HepG2 (cell line): ENCODE measurements around the gene TTPAL. TPM values are rescaled to one million over a fixed set of nuclear protein-coding genes. Genes with fewer than 3 reads are reported as not detected.
A peak's percentile ranks its signal among the peaks of the same experiment; 100 is the strongest.

Source experiments
- CEBPG ChIP-seq: IDR thresholded peaks from 2 replicates; pipeline ENCODE4 v1.6.1; 2016
- MAFK ChIP-seq, 2 experiments: IDR thresholded peaks in 1 of 2; conservative IDR thresholded peaks in 1 of 2; 2 replicates each; pipeline ENCODE4 v1.6.1; 2011; ENCODE audit warnings: improper control_type of control experiment in 2 of 2, low read length in 2 of 2
- NR2C2 ChIP-seq: sonication (generic); formaldehyde crosslinking; IDR thresholded peaks from 2 replicates; pipeline ENCODE4 v1.4.0; 2020; ENCODE audit warnings: missing genetic modification reagents, mild to moderate bottlenecking, moderate library complexity, borderline replicate concordance
- NR2F6 ChIP-seq, 2 experiments: IDR thresholded peaks; 2 replicates each; pipeline ENCODE4 v1.6.1; 2016; ENCODE audit warnings: antibody characterized with exemption in 1 of 2, mild to moderate bottlenecking in 1 of 2
- RELA ChIP-seq: sonication (generic); formaldehyde crosslinking; IDR thresholded peaks from 2 replicates; pipeline ENCODE4 v1.4.0; 2020; ENCODE audit warnings: missing genetic modification reagents
- RORA ChIP-seq: sonication (generic); formaldehyde crosslinking; IDR thresholded peaks from 2 replicates; pipeline ENCODE4 v1.5.0; 2020; ENCODE audit warnings: mild to moderate bottlenecking, missing genetic modification reagents, moderate library complexity
- ZHX1 ChIP-seq: sonication (generic); formaldehyde crosslinking; IDR thresholded peaks from 2 replicates; pipeline ENCODE4 v1.8.1; 2022; ENCODE audit warnings: low read depth, mild to moderate bottlenecking, missing genetic modification reagents
- ZNF180 ChIP-seq: sonication (generic); formaldehyde crosslinking; IDR thresholded peaks from 2 replicates; pipeline ENCODE4 v1.4.0; 2020; ENCODE audit warnings: low read depth, missing genetic modification reagents, borderline replicate concordance
- ZNF3 ChIP-seq: IDR thresholded peaks from 2 replicates; pipeline ENCODE4 v1.7.0; 2017; ENCODE audit warnings: inconsistent platforms
- ZNF337 ChIP-seq: sonication (generic); formaldehyde crosslinking; IDR thresholded peaks from 2 replicates; pipeline ENCODE4 v1.5.1; 2020; ENCODE audit warnings: missing genetic modification reagents, low read depth, mild to moderate bottlenecking, borderline replicate concordance
- ZNF414 ChIP-seq: sonication (generic); formaldehyde crosslinking; IDR thresholded peaks from 2 replicates; pipeline ENCODE4 v1.5.0; 2020; ENCODE audit warnings: missing genetic modification reagents
- ZNF432 ChIP-seq: sonication (generic); formaldehyde crosslinking; IDR thresholded peaks from 2 replicates; pipeline ENCODE4 v1.5.0; 2020; ENCODE audit warnings: missing genetic modification reagents, mild to moderate bottlenecking, borderline replicate concordance
- ZNF589 ChIP-seq: sonication (generic); formaldehyde crosslinking; conservative IDR thresholded peaks from 2 replicates; pipeline ENCODE4 v1.8.0; 2022; ENCODE audit warnings: mild to moderate bottlenecking, moderate library complexity, missing genetic modification reagents
- polyA plus RNA-seq, 8 experiments: library from polyadenylated mRNA; depleted of rRNA in 3 of 8; stranded (reverse) in 7 of 8; unstranded in 1 of 8; fragments of >200 nt; fragmentation: Illumina TruSeq in 4 of 8; extraction: Trizol in 4 of 8; gene quantifications; 2 replicates each; pipeline versions ENCODE4 v1.2.1 to v1.2.3, GENCODE V29; 2011 to 2016; ENCODE audit warnings: low read depth in 4 of 8, missing spikeins in 1 of 8, mixed read lengths in 1 of 8; ENCODE audit not compliant: insufficient read depth in 1 of 8
- total RNA-seq, 5 experiments: library from RNA; depleted of rRNA; stranded (reverse); fragments of >200 nt; fragmentation: Illumina TruSeq; extraction: Trizol; gene quantifications; 2 replicates each; pipeline ENCODE4 v1.2.3, GENCODE V29; 2016; ENCODE audit warnings: low read depth in 1 of 5
- TF ChIP-seq, protein P1 (sequence below): sonication (generic); formaldehyde crosslinking; IDR thresholded peaks from 2 replicates; pipeline ENCODE4 v1.4.0; 2020; ENCODE audit warnings: missing genetic modification reagents, mild to moderate bottlenecking, borderline replicate concordance
- TF ChIP-seq, protein P2 (sequence below): sonication (generic); formaldehyde crosslinking; IDR thresholded peaks from 2 replicates; pipeline ENCODE4 v1.5.0; 2020; ENCODE audit warnings: mild to moderate bottlenecking, missing genetic modification reagents
- TF ChIP-seq, protein P3 (sequence below), 2 experiments: sonication (generic) in 1 of 2; formaldehyde crosslinking in 1 of 2; IDR thresholded peaks; 2 replicates each; pipeline versions ENCODE4 v1.5.1 to v1.6.1; 2011 to 2020; ENCODE audit warnings: borderline replicate concordance in 1 of 2, low read depth in 1 of 2, low read length in 1 of 2, mild to moderate bottlenecking in 1 of 2, missing genetic modification reagents in 1 of 2, moderate library complexity in 1 of 2

TTPAL gene
- total and polyA plus RNA-seq, 2 of the 13 experiments (the other 11 are each of a cell fraction or from before 2014, with no cell fraction given): 4.3 to 18.8 TPM

GRCh38 chr20:44467289-44467883 is 8.3 kb upstream of the TTPAL start (continued):
- TF ChIP-seq, protein P1, sequence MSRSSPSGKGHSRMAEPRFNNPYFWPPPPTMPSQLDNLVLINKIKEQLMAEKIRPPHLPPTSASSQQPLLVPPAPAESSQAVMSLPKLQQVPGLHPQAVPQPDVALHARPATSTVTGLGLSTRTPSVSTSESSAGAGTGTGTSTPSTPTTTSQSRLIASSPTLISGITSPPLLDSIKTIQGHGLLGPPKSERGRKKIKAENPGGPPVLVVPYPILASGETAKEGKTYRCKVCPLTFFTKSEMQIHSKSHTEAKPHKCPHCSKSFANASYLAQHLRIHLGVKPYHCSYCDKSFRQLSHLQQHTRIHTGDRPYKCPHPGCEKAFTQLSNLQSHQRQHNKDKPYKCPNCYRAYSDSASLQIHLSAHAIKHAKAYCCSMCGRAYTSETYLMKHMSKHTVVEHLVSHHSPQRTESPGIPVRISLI (CRISPR knock-in tag): no peak
- TF ChIP-seq, protein P2, sequence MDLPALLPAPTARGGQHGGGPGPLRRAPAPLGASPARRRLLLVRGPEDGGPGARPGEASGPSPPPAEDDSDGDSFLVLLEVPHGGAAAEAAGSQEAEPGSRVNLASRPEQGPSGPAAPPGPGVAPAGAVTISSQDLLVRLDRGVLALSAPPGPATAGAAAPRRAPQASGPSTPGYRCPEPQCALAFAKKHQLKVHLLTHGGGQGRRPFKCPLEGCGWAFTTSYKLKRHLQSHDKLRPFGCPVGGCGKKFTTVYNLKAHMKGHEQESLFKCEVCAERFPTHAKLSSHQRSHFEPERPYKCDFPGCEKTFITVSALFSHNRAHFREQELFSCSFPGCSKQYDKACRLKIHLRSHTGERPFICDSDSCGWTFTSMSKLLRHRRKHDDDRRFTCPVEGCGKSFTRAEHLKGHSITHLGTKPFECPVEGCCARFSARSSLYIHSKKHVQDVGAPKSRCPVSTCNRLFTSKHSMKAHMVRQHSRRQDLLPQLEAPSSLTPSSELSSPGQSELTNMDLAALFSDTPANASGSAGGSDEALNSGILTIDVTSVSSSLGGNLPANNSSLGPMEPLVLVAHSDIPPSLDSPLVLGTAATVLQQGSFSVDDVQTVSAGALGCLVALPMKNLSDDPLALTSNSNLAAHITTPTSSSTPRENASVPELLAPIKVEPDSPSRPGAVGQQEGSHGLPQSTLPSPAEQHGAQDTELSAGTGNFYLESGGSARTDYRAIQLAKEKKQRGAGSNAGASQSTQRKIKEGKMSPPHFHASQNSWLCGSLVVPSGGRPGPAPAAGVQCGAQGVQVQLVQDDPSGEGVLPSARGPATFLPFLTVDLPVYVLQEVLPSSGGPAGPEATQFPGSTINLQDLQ (CRISPR knock-in tag): peak; percentile 48; the same call in 1 of the 2 replicates
- TF ChIP-seq ZHX1 (CRISPR knock-in tag) (no peak), ZNF589 (CRISPR knock-in tag) (no peak), RELA (no peak), MAFK (conservative IDR thresholded peaks at IDR 0.05 in 1 of 2, IDR thresholded peaks at IDR 0.05 in 1 of 2; ENCODE audit: low read length in 2 of 2) (peak; percentile 12 to 41; a peak in 2 of 4 replicates), RORA (no peak), ZNF180 (CRISPR knock-in tag) (no peak), NR2F6 (IDR thresholded peaks at IDR 0.05) (peak; percentile 35; the same call in 1 of the 2 replicates), NR2F6 (CRISPR knock-in tag; IDR thresholded peaks at IDR 0.05) (no peak), ZNF414 (CRISPR knock-in tag) (0 out of 2 replicates have a peak, but pooled peaks have one; percentile 27), NR2C2 (CRISPR knock-in tag) (no peak), ZNF432 (no peak), CEBPG (CRISPR knock-in tag) (peak; percentile 31), ZNF337 (CRISPR knock-in tag) (no peak), ZNF3 (CRISPR knock-in tag) (no peak; the same call in 1 of the 2 replicates)
- TF ChIP-seq, protein P3, sequence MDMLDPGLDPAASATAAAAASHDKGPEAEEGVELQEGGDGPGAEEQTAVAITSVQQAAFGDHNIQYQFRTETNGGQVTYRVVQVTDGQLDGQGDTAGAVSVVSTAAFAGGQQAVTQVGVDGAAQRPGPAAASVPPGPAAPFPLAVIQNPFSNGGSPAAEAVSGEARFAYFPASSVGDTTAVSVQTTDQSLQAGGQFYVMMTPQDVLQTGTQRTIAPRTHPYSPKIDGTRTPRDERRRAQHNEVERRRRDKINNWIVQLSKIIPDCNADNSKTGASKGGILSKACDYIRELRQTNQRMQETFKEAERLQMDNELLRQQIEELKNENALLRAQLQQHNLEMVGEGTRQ (IDR thresholded peaks at IDR 0.05; ENCODE audit: low read depth, low read length): no peak
- TF ChIP-seq, protein P3 (CRISPR knock-in tag; IDR thresholded peaks at IDR 0.05; ENCODE audit: borderline replicate concordance): no peak
